H1 (cell line): ENCODE measurements around the gene SSBP3.

ENCODE experiments used
- ASH2L ChIP-seq: fragments of 200-600, 300-600 bp; sonication (generic); IDR thresholded peaks from one replicate; pipeline ENCODE4 v1.7.1; 2017; ENCODE audit warnings: low read length
- CEBPB ChIP-seq: IDR thresholded peaks from 2 replicates; pipeline ENCODE4 v1.6.1; 2012; ENCODE audit warnings: low read depth, low read length
- CHD2 ChIP-seq: IDR thresholded peaks from 2 replicates; pipeline ENCODE4 v1.6.1; 2012; ENCODE audit warnings: low read length, improper control_type of control experiment
- CTCF ChIP-seq, 3 experiments: IDR thresholded peaks; 1 replicate in 2 of 3; 2 replicates in 1 of 3; pipeline versions ENCODE4 v1.5.1 to v1.6.1; 2011; ENCODE audit warnings: low read length in 3 of 3, mild to moderate bottlenecking in 3 of 3, inconsistent platforms in 2 of 3, low read depth in 1 of 3, moderate library complexity in 1 of 3; ENCODE audit not compliant: insufficient read depth in 1 of 3; ENCODE audit errors: control extremely low read depth in 1 of 3
- EP300 ChIP-seq, 2 experiments: IDR thresholded peaks; 1 replicate in 1 of 2; 2 replicates in 1 of 2; pipeline ENCODE4 v1.6.1; 2011 to 2012; ENCODE audit warnings: low read depth in 2 of 2, low read length in 2 of 2, mild to moderate bottlenecking in 2 of 2, borderline replicate concordance in 1 of 2, inconsistent platforms in 1 of 2, moderate library complexity in 1 of 2
- JUND ChIP-seq: IDR thresholded peaks from 2 replicates; pipeline ENCODE4 v1.6.1; 2011; ENCODE audit warnings: mild to moderate bottlenecking, improper control_type of control experiment, low read length
- KDM1A ChIP-seq: fragments of 200-600, 300-600 bp; sonication (generic); IDR thresholded peaks from 2 replicates; pipeline ENCODE4 v1.7.1; 2016; ENCODE audit warnings: mild to moderate bottlenecking, low read length, borderline replicate concordance
- KDM5A ChIP-seq: fragments of 200-600 bp; IDR thresholded peaks from 2 replicates; pipeline ENCODE4 v1.7.1; 2012; ENCODE audit warnings: mild to moderate bottlenecking, low read length, inconsistent platforms, mixed read lengths
- MAX ChIP-seq: IDR thresholded peaks from 2 replicates; pipeline ENCODE4 v1.6.1; 2012; ENCODE audit warnings: inconsistent platforms
- POLR2A ChIP-seq, 2 experiments: IDR thresholded peaks; 1 replicate in 1 of 2; 2 replicates in 1 of 2; pipeline ENCODE4 v1.6.1; 2011; ENCODE audit warnings: low read depth in 2 of 2, low read length in 2 of 2, mild to moderate bottlenecking in 2 of 2; ENCODE audit errors: control extremely low read depth in 1 of 2
- POLR2AphosphoS5 ChIP-seq: IDR thresholded peaks from 2 replicates; pipeline ENCODE4 v1.6.1; 2011; ENCODE audit warnings: low read depth, low read length
- RBBP5 ChIP-seq: IDR thresholded peaks from 2 replicates; pipeline ENCODE4 v1.7.1; 2012; ENCODE audit warnings: low read depth, mild to moderate bottlenecking, inconsistent platforms, low read length, moderate library complexity, borderline replicate concordance
- SP1 ChIP-seq: IDR thresholded peaks from 2 replicates; pipeline ENCODE4 v1.6.1; 2011; ENCODE audit warnings: low read depth, low read length
- YY1 ChIP-seq: IDR thresholded peaks from 2 replicates; pipeline ENCODE4 v1.6.1; 2011; ENCODE audit warnings: low read depth, mild to moderate bottlenecking, low read length

- TF ChIP-seq CTCF (IDR thresholded peaks at IDR 0.05; ENCODE audit: control extremely low read depth in 1 of 3, insufficient read depth in 1 of 3, low read depth in 1 of 3, low read length in 3 of 3) = no peak
- TF ChIP-seq MAX = no peak
- no peak for TF ChIP-seq RBBP5
- TF ChIP-seq SP1 = no peak
- TF ChIP-seq ASH2L = no peak
- TF ChIP-seq CEBPB = no peak
- no peak for TF ChIP-seq CHD2
- TF ChIP-seq YY1 = no peak
- no peak for TF ChIP-seq EP300 (IDR thresholded peaks at IDR 0.05; ENCODE audit: borderline replicate concordance in 1 of 2, low read depth in 2 of 2, low read length in 2 of 2)
- TF ChIP-seq JUND = no peak
- TF ChIP-seq POLR2A (IDR thresholded peaks at IDR 0.05; ENCODE audit: control extremely low read depth in 1 of 2, low read depth in 2 of 2, low read length in 2 of 2) = no peak
- no peak for TF ChIP-seq KDM1A
- no peak for TF ChIP-seq POLR2AphosphoS5
- no peak for TF ChIP-seq KDM5A
Measured at GRCh38 chr1:54212872-54213271, 193.3 kb downstream of the SSBP3 start.
